ENCODE measurements around the gene LUZP1. TPM values are rescaled to one million over a fixed set of nuclear protein-coding genes. Genes with fewer than 3 reads are reported as not detected.

Gene LUZP1
- polyA plus RNA-seq, 1 of the 3 experiments (the other 2 are of a cell fraction): 8.9 TPM

DNA sequence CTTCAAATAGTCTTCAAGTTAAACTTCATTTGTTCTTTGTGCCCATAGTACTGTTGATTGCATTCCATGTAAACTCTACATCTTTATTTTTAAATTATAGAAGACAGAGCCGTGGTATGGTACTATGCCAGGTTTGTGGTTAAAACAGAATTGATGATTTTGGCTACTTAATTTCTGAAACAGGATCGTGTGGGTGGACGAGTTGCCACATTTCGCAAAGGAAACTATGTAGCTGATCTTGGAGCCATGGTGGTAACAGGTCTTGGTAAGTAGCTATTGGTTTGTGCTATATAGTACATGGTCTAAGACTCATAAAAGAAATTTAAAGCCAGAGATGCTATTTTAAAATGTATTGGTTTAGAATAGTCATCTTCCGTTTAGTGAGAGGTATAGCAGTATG, 111.4 kb downstream of the LUZP1 start:
- Histone ChIP-seq H3K27ac (ENCODE audit: low read depth in 2 of 2, low read length in 1 of 2) (no peak overlapping the region), H3K4me1 (ENCODE audit: control insufficient read depth in 1 of 2, insufficient read depth in 2 of 2, low read depth in 1 of 2, low read length in 1 of 2) (no peaks in the 10 kb centered on the region; a peak in 2 of 4 replicates), H3F3A (replicated peaks; ENCODE audit: insufficient read depth) (peaks cover 4% of the 10 kb centered on the region), H3K4me3 (ENCODE audit: low read depth in 2 of 2, low read length in 1 of 2) (no peak overlapping the region), H3K79me2 (ENCODE audit: insufficient read depth) (peaks cover 33% of the 10 kb centered on the region; the same call in 1 of the 2 replicates), H3K9ac (no peak overlapping the region), H3K9me3 (no peaks in the 10 kb centered on the region), H4K20me1 (ENCODE audit: insufficient read depth) (no peaks in the 10 kb centered on the region), H3K36me3 (replicated peaks in 1 of 2; ENCODE audit: control insufficient read depth in 1 of 2, insufficient read depth in 2 of 2, low read length in 1 of 2) (peaks cover 72 to 82% of the 10 kb centered on the region in 2 experiments), H2AFZ (ENCODE audit: low read depth) (no peak overlapping the region), H3K9me2 (no peaks in the 10 kb centered on the region), H3K4me2 (no peak overlapping the region), H3K27me3 (ENCODE audit: insufficient read depth) (no peaks in the 10 kb centered on the region)
- no peak for DNase-seq
- 94% methylated on average over 5 of the region's 5 CpGs for WGBS (ENCODE audit: low lambda C conversion rate)
- TF ChIP-seq CTCF (IDR thresholded peaks at IDR 0.05) (no peak), YY1 (IDR thresholded peaks at IDR 0.05; ENCODE audit: low read depth) (no peak), RFX5 (IDR thresholded peaks at IDR 0.05; ENCODE audit: low read length) (no peak), TCF12 (IDR thresholded peaks at IDR 0.05) (no peak), FOXJ3 (CRISPR knock-in tag; IDR thresholded peaks at IDR 0.05) (no peak), CHD2 (IDR thresholded peaks at IDR 0.05; ENCODE audit: low read length, partially characterized antibody) (no peak), TEAD4 (IDR thresholded peaks at IDR 0.05; ENCODE audit: borderline replicate concordance, insufficient read depth) (no peak), MAX (IDR thresholded peaks at IDR 0.05; ENCODE audit: low read depth) (no peak), NFIC (IDR thresholded peaks at IDR 0.05; ENCODE audit: borderline replicate concordance) (no peak), PBX3 (IDR thresholded peaks at IDR 0.05) (no peak), EP300 (IDR thresholded peaks at IDR 0.05; ENCODE audit: borderline replicate concordance in 1 of 2, low read depth in 1 of 2, low read length in 1 of 2) (no peak), SMC3 (IDR thresholded peaks at IDR 0.05; ENCODE audit: low read depth, low read length) (no peak), MXI1 (IDR thresholded peaks at IDR 0.05; ENCODE audit: low read depth, low read length) (no peak), POLR2AphosphoS5 (IDR thresholded peaks at IDR 0.05; ENCODE audit: low read depth, low read length) (no peak), RXRA (IDR thresholded peaks at IDR 0.05; ENCODE audit: borderline replicate concordance, low read depth) (no peak)
- ChIA-PET POLR2A (no interaction called here), CTCF (interaction anchor here (1.3 kb wide), 1 partner anchor 23 kb away, joined by 3 read pairs; no protein-coding TSS in a partner anchor)

DNA sequence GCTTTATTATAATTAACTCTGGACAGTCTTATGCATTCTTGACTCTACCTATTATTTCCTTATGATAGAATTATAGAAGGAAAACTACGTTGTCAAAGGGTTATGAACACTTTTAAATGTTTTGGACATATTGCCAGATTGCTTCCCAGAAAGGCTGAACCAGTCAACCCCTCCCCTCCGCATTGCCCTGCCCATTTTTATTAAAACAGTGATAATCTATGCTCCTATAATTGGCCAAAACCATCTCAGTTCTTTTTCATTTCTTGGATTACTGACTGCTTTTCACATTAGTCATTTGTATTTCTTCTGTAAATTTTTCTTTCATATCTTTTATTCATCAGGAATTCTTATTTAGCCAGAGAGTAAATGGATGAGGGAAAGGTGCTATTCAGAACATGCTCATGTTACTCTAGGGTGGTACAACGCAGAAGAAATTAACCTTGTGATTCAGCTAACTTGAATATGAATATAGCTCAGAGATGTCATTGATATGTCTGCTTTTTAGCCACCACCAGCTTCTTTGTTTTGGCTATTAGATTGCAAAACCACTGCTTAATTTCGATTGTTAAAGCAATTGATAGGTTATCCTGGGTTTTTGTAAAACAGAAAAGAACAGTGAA, 117.3 kb downstream of the LUZP1 start:
- H3K9ac ChIP-seq: no peak overlapping the region
- H4K20me1 ChIP-seq (ENCODE audit: insufficient read depth): peaks cover 21% of the 10 kb centered on the region
- POLR2A ChIA-PET: no interaction called here
- H2AFZ ChIP-seq (ENCODE audit: low read depth): no peak overlapping the region
- no peak for DNase-seq
- no peaks in the 10 kb centered on the region for H3K9me3 ChIP-seq
- no peaks in the 10 kb centered on the region for H3K27me3 ChIP-seq (ENCODE audit: insufficient read depth)
- no peak overlapping the region for H3K4me2 ChIP-seq
- peaks cover 40 to 42% of the 10 kb centered on the region in 2 experiments for H3K36me3 ChIP-seq (replicated peaks in 1 of 2; ENCODE audit: control insufficient read depth in 1 of 2, insufficient read depth in 2 of 2, low read length in 1 of 2)
- 66% methylated on average over 4 of the region's 4 CpGs for WGBS (ENCODE audit: low lambda C conversion rate)
- no peaks in the 10 kb centered on the region for H3K9me2 ChIP-seq
- peak overlapping the region; percentile 5 to 22; a peak in 3 of 4 replicates for H3K27ac ChIP-seq (ENCODE audit: low read depth in 2 of 2, low read length in 1 of 2)
- H3K79me2 ChIP-seq (ENCODE audit: insufficient read depth): peaks cover 70% of the 10 kb centered on the region; the same call in 1 of the 2 replicates
- H3K4me3 ChIP-seq (ENCODE audit: low read depth in 2 of 2, low read length in 1 of 2): no peak overlapping the region
- H3F3A ChIP-seq (replicated peaks; ENCODE audit: insufficient read depth): peaks cover 16% of the 10 kb centered on the region
- CTCF ChIA-PET: interaction anchor here (1.0 kb wide), 2 partner anchors 8 to 27 kb away, joined by 3 read pairs; no protein-coding TSS in a partner anchor
- peaks cover 4 to 15% of the 10 kb centered on the region in 2 experiments for H3K4me1 ChIP-seq (ENCODE audit: control insufficient read depth in 1 of 2, insufficient read depth in 2 of 2, low read depth in 1 of 2, low read length in 1 of 2)
- TF ChIP-seq SIN3A (IDR thresholded peaks at IDR 0.05; ENCODE audit: borderline replicate concordance, low read depth, low read length) (no peak), FOXM1 (IDR thresholded peaks at IDR 0.05; ENCODE audit: low read depth) (no peak), JUND (IDR thresholded peaks at IDR 0.05) (no peak), CHD2 (IDR thresholded peaks at IDR 0.05; ENCODE audit: low read length, partially characterized antibody) (no peak), RAD21 (IDR thresholded peaks at IDR 0.05; ENCODE audit: low read length) (no peak), MXI1 (IDR thresholded peaks at IDR 0.05; ENCODE audit: low read depth, low read length) (no peak), CTCF (IDR thresholded peaks at IDR 0.05) (no peak)
- TF ChIP-seq, protein P1, sequence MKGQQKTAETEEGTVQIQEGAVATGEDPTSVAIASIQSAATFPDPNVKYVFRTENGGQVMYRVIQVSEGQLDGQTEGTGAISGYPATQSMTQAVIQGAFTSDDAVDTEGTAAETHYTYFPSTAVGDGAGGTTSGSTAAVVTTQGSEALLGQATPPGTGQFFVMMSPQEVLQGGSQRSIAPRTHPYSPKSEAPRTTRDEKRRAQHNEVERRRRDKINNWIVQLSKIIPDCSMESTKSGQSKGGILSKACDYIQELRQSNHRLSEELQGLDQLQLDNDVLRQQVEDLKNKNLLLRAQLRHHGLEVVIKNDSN (IDR thresholded peaks at IDR 0.05; ENCODE audit: borderline replicate concordance, low read depth): no peak
